Keratinocyte (primary cell): ENCODE measurements around the gene WDR70.

ENCODE experiments used
- EZH2 ChIP-seq: IDR thresholded peaks from one replicate; pipeline ENCODE4 v1.6.1; 2012; ENCODE audit warnings: inconsistent platforms, mild to moderate bottlenecking, low read length, moderate library complexity
- TF ChIP-seq, protein P1 (sequence below), 3 experiments: IDR thresholded peaks in 1 of 3; conservative IDR thresholded peaks in 1 of 3; optimal IDR thresholded peaks in 1 of 3; 2 replicates in 2 of 3; 3 replicates in 1 of 3; pipeline versions ENCODE3 to v1.5.1; 2011; ENCODE audit warnings: low read length in 3 of 3, mild to moderate bottlenecking in 3 of 3, moderate library complexity in 2 of 3, control low read depth in 1 of 3, inconsistent platforms in 1 of 3; ENCODE audit not compliant: insufficient read depth in 2 of 3; ENCODE audit errors: extremely low read depth in 1 of 3

DNA sequence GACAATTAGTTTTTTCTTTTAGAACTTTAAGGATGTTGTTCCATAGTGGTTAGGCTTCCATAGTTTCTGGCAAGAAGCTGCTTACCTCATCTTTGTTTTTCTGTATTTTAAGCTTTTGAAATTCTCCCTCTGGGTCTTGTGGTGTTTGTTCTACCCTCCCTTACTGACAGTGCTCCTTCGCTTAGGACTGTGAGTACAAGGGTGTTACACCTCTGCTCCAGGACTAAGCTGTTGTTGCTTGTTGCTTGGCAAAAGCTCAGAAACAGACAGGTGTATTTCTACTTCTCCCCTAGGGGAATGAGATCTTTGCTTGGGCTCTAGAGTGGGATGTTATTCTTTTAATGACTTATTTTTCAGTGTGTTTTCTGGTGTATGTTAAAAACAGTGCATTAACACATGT, 225.2 kb downstream of the WDR70 start:
- TF ChIP-seq, protein P1, sequence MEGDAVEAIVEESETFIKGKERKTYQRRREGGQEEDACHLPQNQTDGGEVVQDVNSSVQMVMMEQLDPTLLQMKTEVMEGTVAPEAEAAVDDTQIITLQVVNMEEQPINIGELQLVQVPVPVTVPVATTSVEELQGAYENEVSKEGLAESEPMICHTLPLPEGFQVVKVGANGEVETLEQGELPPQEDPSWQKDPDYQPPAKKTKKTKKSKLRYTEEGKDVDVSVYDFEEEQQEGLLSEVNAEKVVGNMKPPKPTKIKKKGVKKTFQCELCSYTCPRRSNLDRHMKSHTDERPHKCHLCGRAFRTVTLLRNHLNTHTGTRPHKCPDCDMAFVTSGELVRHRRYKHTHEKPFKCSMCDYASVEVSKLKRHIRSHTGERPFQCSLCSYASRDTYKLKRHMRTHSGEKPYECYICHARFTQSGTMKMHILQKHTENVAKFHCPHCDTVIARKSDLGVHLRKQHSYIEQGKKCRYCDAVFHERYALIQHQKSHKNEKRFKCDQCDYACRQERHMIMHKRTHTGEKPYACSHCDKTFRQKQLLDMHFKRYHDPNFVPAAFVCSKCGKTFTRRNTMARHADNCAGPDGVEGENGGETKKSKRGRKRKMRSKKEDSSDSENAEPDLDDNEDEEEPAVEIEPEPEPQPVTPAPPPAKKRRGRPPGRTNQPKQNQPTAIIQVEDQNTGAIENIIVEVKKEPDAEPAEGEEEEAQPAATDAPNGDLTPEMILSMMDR (optimal IDR thresholded peaks at IDR 0.05 in 1 of 3, IDR thresholded peaks at IDR 0.05 in 1 of 3, conservative IDR thresholded peaks at IDR 0.05 in 1 of 3; ENCODE audit: extremely low read depth in 1 of 3, insufficient read depth in 2 of 3, low read length in 3 of 3) = no peak
- no peak for TF ChIP-seq EZH2
